Colon (tissue), 2 donors: Measurements from ENCODE around the gene TRMT61B.

Source experiments
- FAIRE-seq: peaks from 2 replicates; lab custom pipeline; 2012; peaks lifted over from hg19 to GRCh38; lab: Jason Lieb, UNC
- donor health status: control.
- donor health status: control.

The TRMT61B gene

GRCh38 chr2:28870146-28870891 is at the start of gene TRMT61B:
TRMT61B (minus strand) TSS chr2:28870309; CDS start chr2:28870277, 32 bp downstream.
- no peak for FAIRE-seq

- no peak for FAIRE-seq
These were observed 45.8 kb upstream of the TRMT61B start for GRCh38 chr2:28915939-28916338.

GRCh38 chr2:28909655-28910353 is 39.7 kb upstream of the TRMT61B start:
- FAIRE-seq, result no peak

GRCh38 chr2:28908172-28908571 is 38.1 kb upstream of the TRMT61B start:
- no peak for FAIRE-seq

- FAIRE-seq, result no peak
These were observed 36.7 kb upstream of the TRMT61B start for GRCh38 chr2:28906821-28907220.

- FAIRE-seq, result no peak
These were observed 36.3 kb upstream of the TRMT61B start for GRCh38 chr2:28906376-28906775.

- no peak for FAIRE-seq
These were observed 35.4 kb upstream of the TRMT61B start for GRCh38 chr2:28905533-28905932.

GRCh38 chr2:28904802-28905457 is 34.8 kb upstream of the TRMT61B start:
- FAIRE-seq, result no peak

- FAIRE-seq, result no peak
These were observed 34.2 kb upstream of the TRMT61B start for GRCh38 chr2:28904295-28904694.

- no peak for FAIRE-seq
These were observed 32.5 kb upstream of the TRMT61B start for GRCh38 chr2:28902584-28902983.

- no peak for FAIRE-seq
These were observed 31.7 kb upstream of the TRMT61B start for GRCh38 chr2:28901841-28902240.

GRCh38 chr2:28901202-28901601 is 31.1 kb upstream of the TRMT61B start:
- no peak for FAIRE-seq

- no peak for FAIRE-seq
These were observed 27.9 kb upstream of the TRMT61B start for GRCh38 chr2:28898048-28898447.

- no peak for FAIRE-seq
These were observed 26.8 kb upstream of the TRMT61B start for GRCh38 chr2:28896906-28897305.

- no peak for FAIRE-seq
These were observed 25.2 kb upstream of the TRMT61B start for GRCh38 chr2:28895189-28895893.

GRCh38 chr2:28894470-28895188 is 24.5 kb upstream of the TRMT61B start, which contains the start of gene WDR43:
WDR43 (plus strand) TSS chr2:28894667; CDS start chr2:28894699, 32 bp downstream.
- no peak for FAIRE-seq

- FAIRE-seq, result no peak
These were observed 23.4 kb upstream of the TRMT61B start for GRCh38 chr2:28893488-28893887.

GRCh38 chr2:28880193-28880592 is 10.1 kb upstream of the TRMT61B start:
- FAIRE-seq, result no peak

GRCh38 chr2:28871620-28872019 is 1.5 kb upstream of the TRMT61B start:
- FAIRE-seq, result no peak

- FAIRE-seq, result no peak
These were observed 489 bp downstream of the TRMT61B start for GRCh38 chr2:28869494-28870145.

- no peak for FAIRE-seq
These were observed 1.5 kb downstream of the TRMT61B start for GRCh38 chr2:28868611-28869010.
